Loucy (cell line): ENCODE data around the gene STEAP4.

ENCODE experiments used
- H2AFZ ChIP-seq: fragments of 200-600 bp; sonication (generic); 2 replicates; pipeline ENCODE4 v1.6.0; 2016; ENCODE audit warnings: antibody characterized with exemption, mild to moderate bottlenecking, low read length, moderate library complexity
- H3F3A ChIP-seq: fragments of 200-600 bp; 2 replicates; pipeline ENCODE4 v1.6.0; 2016; ENCODE audit warnings: antibody characterized with exemption, low read depth, mild to moderate bottlenecking
- H3K27me3 ChIP-seq: fragments of 200-600 bp; sonication (generic); 2 replicates; pipeline ENCODE4 v1.6.1; 2014; ENCODE audit warnings: low read length, mild to moderate bottlenecking; ENCODE audit not compliant: insufficient read depth, poor library complexity, severe bottlenecking
- H3K36me3 ChIP-seq: fragments of 200-600 bp; sonication (generic); 2 replicates; pipeline ENCODE4 v1.6.1; 2016; ENCODE audit warnings: low read length; ENCODE audit not compliant: insufficient read depth
- H3K4me1 ChIP-seq: fragments of 200-600 bp; sonication (generic); 2 replicates; pipeline ENCODE4 v1.5.1; 2014; ENCODE audit warnings: low read length, mild to moderate bottlenecking; ENCODE audit not compliant: insufficient read depth, poor library complexity, severe bottlenecking
- H3K4me2 ChIP-seq: fragments of 200-600 bp; sonication (generic); 2 replicates; pipeline ENCODE4 v1.6.0; 2014; ENCODE audit warnings: antibody characterized with exemption, low read length, low read depth, mild to moderate bottlenecking; ENCODE audit not compliant: poor library complexity, severe bottlenecking
- H3K4me3 ChIP-seq: fragments of 200-600 bp; sonication (generic); 2 replicates; pipeline ENCODE4 v1.5.1; 2014; ENCODE audit warnings: low read length, mild to moderate bottlenecking, mixed read lengths; ENCODE audit not compliant: poor library complexity, severe bottlenecking
- H3K79me2 ChIP-seq: fragments of 200-600 bp; sonication (generic); 2 replicates; pipeline ENCODE4 v1.6.1; 2014; ENCODE audit warnings: low read length; ENCODE audit not compliant: insufficient read depth
- H3K9ac ChIP-seq: fragments of 200-600 bp; sonication (generic); 2 replicates; pipeline ENCODE4 v1.6.0; 2014; ENCODE audit warnings: mild to moderate bottlenecking, low read depth, low read length, moderate library complexity; ENCODE audit not compliant: poor library complexity, severe bottlenecking
- H3K9me2 ChIP-seq: fragments of 200-600 bp; sonication (generic); replicated peaks from 2 replicates; pipeline ENCODE4 v1.6.1; 2016; ENCODE audit warnings: low read depth, low read length, mixed read lengths
- H3K9me3 ChIP-seq: fragments of 200-600 bp; sonication (generic); 2 replicates; pipeline ENCODE4 v1.6.1; 2014; ENCODE audit warnings: mild to moderate bottlenecking, antibody characterized with exemption, low read length, low read depth; ENCODE audit not compliant: insufficient read depth
- H4K20me1 ChIP-seq: fragments of 200-600 bp; sonication (generic); 2 replicates; pipeline ENCODE4 v1.6.0; 2014; ENCODE audit warnings: antibody characterized with exemption, low read length, mild to moderate bottlenecking; ENCODE audit not compliant: insufficient read depth, poor library complexity, severe bottlenecking
- CTCF ChIP-seq: fragments of 200-600 bp; sonication (generic); conservative IDR thresholded peaks from 2 replicates; pipeline ENCODE4 v1.5.1; 2014; ENCODE audit warnings: mild to moderate bottlenecking, antibody characterized with exemption, low read length
- EZH2phosphoT487 ChIP-seq: fragments of 200-600 bp; IDR thresholded peaks from 2 replicates; pipeline ENCODE4 v1.6.1; 2018; ENCODE audit warnings: antibody characterized with exemption, mild to moderate bottlenecking, moderate library complexity, borderline replicate concordance

The STEAP4 gene

DNA sequence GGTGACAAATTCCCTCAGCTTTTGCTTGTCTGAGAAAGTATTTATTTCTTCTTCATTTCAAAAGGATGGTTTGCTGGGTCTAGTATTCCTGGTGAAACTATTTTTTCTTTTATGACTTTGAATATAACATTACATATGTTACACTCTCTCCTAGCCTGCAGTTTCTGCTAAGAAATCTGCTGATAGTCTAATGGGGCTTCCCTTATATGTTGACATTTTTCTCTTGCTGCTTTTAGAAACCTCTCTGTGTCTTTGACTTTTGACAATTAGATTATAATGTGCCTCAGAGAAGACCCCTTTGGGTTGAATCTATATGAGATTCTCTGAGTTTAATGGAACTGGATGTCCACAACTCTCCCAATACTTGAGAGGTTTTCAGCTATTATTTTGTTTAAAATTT lies 53.1 kb downstream of the STEAP4 start:
- Histone ChIP-seq H3K4me1 (no peaks in the 10 kb centered on the region), H2AFZ (no peak overlapping the region), H3F3A (no peaks in the 10 kb centered on the region), H3K4me3 (no peak overlapping the region), H3K9me2 (no peaks in the 10 kb centered on the region), H3K36me3 (no peaks in the 10 kb centered on the region), H3K9ac (no peak overlapping the region), H3K4me2 (no peak overlapping the region), H3K9me3 (no peaks in the 10 kb centered on the region), H4K20me1 (no peaks in the 10 kb centered on the region), H3K27me3 (no peaks in the 10 kb centered on the region), H3K79me2 (no peaks in the 10 kb centered on the region)
- no peak for TF ChIP-seq CTCF
- no peak for TF ChIP-seq EZH2phosphoT487

DNA sequence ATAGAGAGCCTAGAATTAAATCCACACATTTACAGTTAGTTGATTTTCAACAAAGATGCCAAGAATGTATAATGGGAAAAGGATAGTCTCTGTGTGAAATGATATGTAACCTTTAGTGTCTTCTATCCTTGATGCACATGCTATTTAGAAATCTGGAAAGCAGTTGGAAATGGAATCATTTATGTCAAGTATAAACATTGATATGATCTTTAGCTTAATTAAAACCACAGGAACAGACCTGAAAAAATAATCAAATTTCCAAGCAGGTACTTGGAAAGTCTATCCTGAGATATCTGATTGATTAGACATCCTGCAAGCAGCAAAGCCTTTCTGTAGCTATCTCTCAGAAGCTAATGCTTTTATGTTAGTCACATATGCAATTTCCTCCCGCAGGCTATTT lies 62.4 kb downstream of the STEAP4 start:
- Histone ChIP-seq H2AFZ (no peak overlapping the region), H3K9ac (no peak overlapping the region), H4K20me1 (no peaks in the 10 kb centered on the region), H3K36me3 (no peaks in the 10 kb centered on the region), H3K4me2 (no peak overlapping the region), H3K9me3 (no peaks in the 10 kb centered on the region), H3K9me2 (no peaks in the 10 kb centered on the region), H3K79me2 (no peaks in the 10 kb centered on the region), H3K4me1 (no peaks in the 10 kb centered on the region), H3F3A (no peaks in the 10 kb centered on the region), H3K27me3 (no peaks in the 10 kb centered on the region), H3K4me3 (no peak overlapping the region)
- TF ChIP-seq EZH2phosphoT487 (no peak), CTCF (no peak)

DNA sequence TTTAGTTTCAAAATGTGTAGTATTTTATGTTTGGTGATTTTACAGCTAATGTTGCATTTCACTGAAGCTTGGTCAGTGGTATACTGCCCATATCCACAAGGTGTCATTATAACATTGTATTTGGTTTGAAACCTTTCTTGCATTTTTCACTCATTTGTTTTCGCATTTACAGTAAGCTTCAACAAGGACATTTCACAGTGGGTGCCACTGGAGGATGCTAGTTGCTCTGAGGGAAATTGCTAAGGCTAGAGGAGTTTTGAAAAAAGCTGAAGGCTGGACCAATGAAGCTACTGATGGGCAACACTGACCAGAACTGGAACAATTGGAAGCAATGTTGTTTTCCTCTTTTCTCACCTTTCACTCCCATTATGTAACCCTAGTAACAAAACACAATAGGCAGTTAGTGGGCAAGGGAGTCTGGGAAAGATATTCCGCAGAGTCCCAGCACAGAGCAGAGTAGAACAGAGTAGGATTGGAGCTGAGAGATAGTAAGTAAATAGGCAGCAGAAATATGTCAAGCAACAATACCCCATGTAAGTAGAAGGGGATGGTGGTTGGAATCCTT lies 63.3 kb downstream of the STEAP4 start:
- Histone ChIP-seq H3K9me3 (no peaks in the 10 kb centered on the region), H3K36me3 (no peaks in the 10 kb centered on the region), H3K79me2 (no peaks in the 10 kb centered on the region), H3K4me3 (no peak overlapping the region), H3K9me2 (no peaks in the 10 kb centered on the region), H3K9ac (no peak overlapping the region), H4K20me1 (no peaks in the 10 kb centered on the region), H3F3A (no peaks in the 10 kb centered on the region), H3K4me1 (no peaks in the 10 kb centered on the region), H3K4me2 (no peak overlapping the region), H3K27me3 (no peaks in the 10 kb centered on the region), H2AFZ (peak overlapping the region; percentile 18; the same call in 1 of the 2 replicates)
- TF ChIP-seq EZH2phosphoT487 (no peak), CTCF (peak; percentile 78)
